ENCODE results near the gene STRBP. TPM values are rescaled to one million over a fixed set of nuclear protein-coding genes. Genes with fewer than 3 reads are reported as not detected.

STRBP gene
- total and polyA plus RNA-seq, 2 of the 4 experiments (the other 2 are of a cell fraction), result 2.1 to 2.5 TPM

DNA sequence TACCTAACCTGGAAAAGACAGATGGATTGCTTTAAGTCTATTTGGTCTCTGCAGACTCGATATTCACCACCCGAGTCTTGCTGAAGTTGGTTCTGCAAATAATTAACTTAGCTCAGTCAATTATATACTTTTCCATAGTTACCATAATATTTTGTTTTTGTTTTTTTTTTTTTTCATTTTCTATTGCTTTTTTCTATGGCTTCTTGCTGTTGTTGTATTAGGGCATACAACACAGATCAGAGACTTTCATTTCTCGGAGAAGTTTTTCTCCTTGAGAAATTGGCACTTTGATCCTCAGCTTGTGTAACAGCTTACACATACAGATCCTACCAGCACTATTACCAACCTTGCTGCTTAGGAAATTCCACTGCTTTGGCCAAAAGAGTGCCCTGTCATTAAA, 146.9 kb downstream of the STRBP start:
- no peak overlapping the region for H2BK5ac ChIP-seq (ENCODE audit: low read depth, low read length, poor library complexity, severe bottlenecking)
- no peaks in the 10 kb centered on the region for H3K9me3 ChIP-seq (ENCODE audit: control insufficient read depth, insufficient read depth, low read length)
- no peak overlapping the region for H4K5ac ChIP-seq (ENCODE audit: low read depth, low read length)
- no peak overlapping the region for H3K4ac ChIP-seq (ENCODE audit: low read depth, low read length)
- ATAC-seq (ENCODE audit: low read depth) (no peak), DNase-seq (no peak)
- no peak overlapping the region for H4K91ac ChIP-seq (ENCODE audit: insufficient read depth, low read depth, low read length)
- H3K36me3 ChIP-seq (ENCODE audit: control insufficient read depth, insufficient read depth, low read length), result no peaks in the 10 kb centered on the region
- dilution Hi-C loops (cut with HindIII; ENCODE audit: low sequenced_read_pairs, unreplicated experiment) (no loop called here), intact Hi-C loops (cut with micrococcal nuclease) (no loop called here), in situ Hi-C loops (cut with MboI; ENCODE audit: low sequenced_read_pairs) (no loop called here)
- H3K9me1 ChIP-seq (ENCODE audit: insufficient read depth, low read length), result peaks cover 2% of the 10 kb centered on the region; the same call in 1 of the 2 replicates
- TF ChIP-seq, protein P1, sequence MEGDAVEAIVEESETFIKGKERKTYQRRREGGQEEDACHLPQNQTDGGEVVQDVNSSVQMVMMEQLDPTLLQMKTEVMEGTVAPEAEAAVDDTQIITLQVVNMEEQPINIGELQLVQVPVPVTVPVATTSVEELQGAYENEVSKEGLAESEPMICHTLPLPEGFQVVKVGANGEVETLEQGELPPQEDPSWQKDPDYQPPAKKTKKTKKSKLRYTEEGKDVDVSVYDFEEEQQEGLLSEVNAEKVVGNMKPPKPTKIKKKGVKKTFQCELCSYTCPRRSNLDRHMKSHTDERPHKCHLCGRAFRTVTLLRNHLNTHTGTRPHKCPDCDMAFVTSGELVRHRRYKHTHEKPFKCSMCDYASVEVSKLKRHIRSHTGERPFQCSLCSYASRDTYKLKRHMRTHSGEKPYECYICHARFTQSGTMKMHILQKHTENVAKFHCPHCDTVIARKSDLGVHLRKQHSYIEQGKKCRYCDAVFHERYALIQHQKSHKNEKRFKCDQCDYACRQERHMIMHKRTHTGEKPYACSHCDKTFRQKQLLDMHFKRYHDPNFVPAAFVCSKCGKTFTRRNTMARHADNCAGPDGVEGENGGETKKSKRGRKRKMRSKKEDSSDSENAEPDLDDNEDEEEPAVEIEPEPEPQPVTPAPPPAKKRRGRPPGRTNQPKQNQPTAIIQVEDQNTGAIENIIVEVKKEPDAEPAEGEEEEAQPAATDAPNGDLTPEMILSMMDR (conservative IDR thresholded peaks at IDR 0.05; ENCODE audit: low read depth, low read length), result no peak
- TF ChIP-seq MAZ (IDR thresholded peaks at IDR 0.05; ENCODE audit: borderline replicate concordance, low read depth, low read length), result no peak
- no peak for TF ChIP-seq NFE2L2 (IDR thresholded peaks at IDR 0.05; ENCODE audit: low read depth, low read length)
- no peak for TF ChIP-seq MXI1 (IDR thresholded peaks at IDR 0.05; ENCODE audit: borderline replicate concordance, low read depth, low read length)
- TF ChIP-seq MAFK (IDR thresholded peaks at IDR 0.05; ENCODE audit: low read depth, low read length), result no peak
- TF ChIP-seq RAD21 (IDR thresholded peaks at IDR 0.05; ENCODE audit: low read length), result no peak
- H2BK15ac ChIP-seq (ENCODE audit: low read depth, low read length), result no peak overlapping the region
- H2BK120ac ChIP-seq (ENCODE audit: low read depth, low read length), result no peak overlapping the region
- no peaks in the 10 kb centered on the region for H3K79me1 ChIP-seq (ENCODE audit: low read depth in 1 of 2, low read length in 2 of 2)
- H3K4me2 ChIP-seq (ENCODE audit: low read depth, low read length), result no peak overlapping the region
- H4K8ac ChIP-seq (ENCODE audit: low read depth in 2 of 2, low read length in 2 of 2), result no peak overlapping the region
- POLR2A ChIA-PET (ENCODE audit: unreplicated experiment), result interaction anchor here (0.6 kb wide), 1 partner anchor 43 kb away, joined by 6 read pairs; no protein-coding TSS in a partner anchor
- H3K14ac ChIP-seq (replicated peaks; ENCODE audit: low read depth, low read length), result no peak overlapping the region
- no CpG with 5 or more reads among the region's 3 CpGs for WGBS, 2 experiments (ENCODE audit: extremely low coverage in 2 of 2, insufficient read length in 1 of 2)
- H3K4me1 ChIP-seq (ENCODE audit: control insufficient read depth, insufficient read depth, low read length), result peaks cover 2% of the 10 kb centered on the region; the same call in 1 of the 2 replicates
- no peak overlapping the region for H2AFZ ChIP-seq (replicated peaks; ENCODE audit: low read length, poor library complexity)
- no peak overlapping the region for H2BK20ac ChIP-seq (ENCODE audit: low read depth, low read length)
- no TSS peak for BruUV-seq (replicated peaks)
- H3K27ac ChIP-seq (ENCODE audit: insufficient read depth, low read length), result no peak overlapping the region
- no peak overlapping the region for H3K4me3 ChIP-seq (ENCODE audit: insufficient read depth, low read depth, low read length)
- no peaks in the 10 kb centered on the region for H4K20me1 ChIP-seq (ENCODE audit: insufficient read depth, low read length)
- H2AK9ac ChIP-seq (replicated peaks; ENCODE audit: low read depth, low read length, poor library complexity), result no peak overlapping the region
- H2AK5ac ChIP-seq (ENCODE audit: low read depth, low read length), result no peak overlapping the region
- CTCF ChIA-PET, result interaction anchor here (0.7 kb wide), 1 partner anchor 10 kb away, joined by 3 read pairs; no protein-coding TSS in a partner anchor
- no peak overlapping the region for H3K18ac ChIP-seq (ENCODE audit: low read depth, low read length)
- no peak overlapping the region for H3K56ac ChIP-seq (ENCODE audit: extremely low read depth, insufficient read depth, low read length)
- H3K9ac ChIP-seq (ENCODE audit: low read depth, low read length), result no peak overlapping the region
- no peak overlapping the region for H3K23ac ChIP-seq (ENCODE audit: low read depth, low read length)
- no peaks in the 10 kb centered on the region for H3K27me3 ChIP-seq (ENCODE audit: control insufficient read depth, insufficient read depth, low read length)

Measured in IMR-90 (cell line).